HCT116 (cell line): ENCODE results near the gene TELO2. TPM values are rescaled to one million over a fixed set of nuclear protein-coding genes. Genes with fewer than 3 reads are reported as not detected.

ENCODE experiments used
- ATAC-seq: fragments of 200-7000 bp; cut with Tn5 transposase; 2 replicates; pipeline ENCODE4 v1.9.1; 2020; ENCODE audit warnings: mild to moderate bottlenecking, moderate library complexity
- BruUV-seq: library from RNA; stranded (reverse); fragments of 400-500 nt; replicated peaks from 2 replicates; lab custom pipeline; 2021; lab: Mats Ljungman, UMichigan
- CTCF ChIA-PET: fragments of 300-600 bp; sonication (Branson Sonifier 250); formaldehyde crosslinking; loops from one replicate; lab custom pipeline; 2021; ENCODE audit warnings: antibody characterized with exemption; lab: Charles Lee
- POLR2A ChIA-PET: fragments of 300-600, 350-600 bp; sonication (Branson Sonifier 250); formaldehyde crosslinking; loops from one replicate; lab custom pipeline; 2021; ENCODE audit warnings: antibody characterized with exemption; lab: Charles Lee
- RAD21 ChIA-PET, 2 experiments: fragments of 300-600 bp; sonication (Branson Sonifier 250); formaldehyde crosslinking; loops; one replicate each; lab custom pipeline; 2023; ENCODE audit warnings: low total read pairs in 2 of 2; ENCODE audit not compliant: uncharacterized antibody in 2 of 2, unreplicated experiment in 2 of 2, low non-redundant PET in 1 of 2; lab: Charles Lee
- DNase-seq: peaks from one replicate; pipeline ENCODE4 v3.0.0-alpha.2; 2010; ENCODE audit warnings: low read depth, low spot score
- H2AFZ ChIP-seq: fragments of 200-600 bp; shearing (Covaris generic), sonication (generic); 2 replicates; pipeline ENCODE4 v1.6.1; 2017; ENCODE audit warnings: low read depth, mixed run types, mixed read lengths, antibody characterized with exemption, low read length; ENCODE audit not compliant: poor library complexity, severe bottlenecking
- H3K27ac ChIP-seq: 2 replicates; pipeline ENCODE4 v1.5.1; 2012; ENCODE audit warnings: low read depth, low read length
- H3K27me3 ChIP-seq: fragments of 200-600 bp; sonication (generic); 2 replicates; pipeline ENCODE4 v1.6.1; 2016; ENCODE audit warnings: mixed run types, low read length, mixed read lengths; ENCODE audit not compliant: insufficient read depth
- H3K36me3 ChIP-seq, 2 experiments: fragments of 200-500 bp in 1 of 2; fragments of 200-600 bp in 1 of 2; sonication (Bioruptor generic) in 1 of 2; sonication (generic) in 1 of 2; 2 replicates each; pipeline versions ENCODE4 v1.5.1 to v1.6.1; 2014 to 2016; ENCODE audit warnings: low read length in 2 of 2, inconsistent platforms in 1 of 2, mixed read lengths in 1 of 2, mixed run types in 1 of 2; ENCODE audit not compliant: insufficient read depth in 2 of 2, control insufficient read depth in 1 of 2
- H3K4me1 ChIP-seq, 2 experiments: fragments of 200-600 bp in 1 of 2; sonication (generic) in 1 of 2; 2 replicates each; pipeline versions ENCODE4 v1.5.1 to v1.6.1; 2012 to 2017; ENCODE audit warnings: low read length in 2 of 2, inconsistent platforms in 1 of 2, mild to moderate bottlenecking in 1 of 2, mixed read lengths in 1 of 2, mixed run types in 1 of 2, moderate library complexity in 1 of 2; ENCODE audit not compliant: insufficient read depth in 2 of 2, control insufficient read depth in 1 of 2
- H3K4me2 ChIP-seq: fragments of 200-600 bp; sonication (generic); 2 replicates; pipeline ENCODE4 v1.6.1; 2017; ENCODE audit warnings: mixed run types, low read length, mixed read lengths
- H3K4me3 ChIP-seq, 2 experiments: fragments of 200-600 bp in 1 of 2; sonication (generic) in 1 of 2; replicated peaks in 1 of 2; 2 replicates each; pipeline ENCODE4 v1.5.1; 2011 to 2016; ENCODE audit warnings: low read length in 2 of 2, control low read depth in 1 of 2, low read depth in 1 of 2, mild to moderate bottlenecking in 1 of 2, mixed read lengths in 1 of 2, mixed run types in 1 of 2
- H3K79me2 ChIP-seq: fragments of 200-600 bp; sonication (generic); 2 replicates; pipeline ENCODE4 v1.6.1; 2017; ENCODE audit warnings: mild to moderate bottlenecking, mixed run types, low read length, moderate library complexity, mixed read lengths; ENCODE audit not compliant: insufficient read depth
- H3K9ac ChIP-seq: fragments of 200-600 bp; sonication (generic); 2 replicates; pipeline ENCODE4 v1.6.1; 2016; ENCODE audit warnings: low read length, mixed read lengths
- H3K9me2 ChIP-seq: fragments of 200-600 bp; sonication (generic), shearing (Covaris generic); 2 replicates; pipeline ENCODE4 v1.6.1; 2017; ENCODE audit warnings: mixed run types, mild to moderate bottlenecking, moderate library complexity; ENCODE audit not compliant: insufficient read depth
- H3K9me3 ChIP-seq, 2 experiments: fragments of 200-500 bp in 1 of 2; fragments of 200-600 bp in 1 of 2; sonication (Bioruptor generic) in 1 of 2; sonication (generic) in 1 of 2; 2 replicates each; pipeline ENCODE4 v1.6.1; 2014 to 2017; ENCODE audit warnings: low read length in 2 of 2, mixed read lengths in 2 of 2, inconsistent platforms in 1 of 2, low read depth in 1 of 2, mild to moderate bottlenecking in 1 of 2, mixed run types in 1 of 2, moderate library complexity in 1 of 2; ENCODE audit not compliant: control insufficient read depth in 1 of 2, insufficient read depth in 1 of 2
- H4K20me1 ChIP-seq: fragments of 200-600 bp; sonication (generic), shearing (Covaris generic); 2 replicates; pipeline ENCODE4 v1.6.1; 2017; ENCODE audit warnings: mixed run types, mild to moderate bottlenecking, moderate library complexity; ENCODE audit not compliant: insufficient read depth
- FOSL1 ChIP-seq: IDR thresholded peaks from 2 replicates; pipeline ENCODE4 v1.6.1; 2012; ENCODE audit warnings: low read depth
- MAX ChIP-seq: IDR thresholded peaks from 2 replicates; pipeline ENCODE4 v1.6.1; 2012
- RAD21 ChIP-seq: IDR thresholded peaks from 2 replicates; pipeline ENCODE4 v1.6.1; 2012; ENCODE audit warnings: low read depth, mild to moderate bottlenecking
- intact Hi-C: fragments of 100-400 bp; cut with micrococcal nuclease; formaldehyde crosslinking; loops from 2 replicates; pipeline ENCODE4 v1.10.0; 2022
- total RNA-seq: library from RNA; stranded (reverse); gene quantifications from one replicate; pipeline ENCODE4 v1.2.1, GENCODE V29; 2021; ENCODE audit not compliant: unreplicated experiment
- TF ChIP-seq, protein P1 (sequence below), 3 experiments: fragments of 200-600 bp in 1 of 3; sonication (generic) in 1 of 3; IDR thresholded peaks in 2 of 3; conservative IDR thresholded peaks in 1 of 3; 2 replicates each; pipeline ENCODE4 v1.5.1; 2012 to 2017; ENCODE audit warnings: low read depth in 2 of 3, low read length in 2 of 3, antibody characterized with exemption in 1 of 3, borderline replicate concordance in 1 of 3, control low read depth in 1 of 3, mild to moderate bottlenecking in 1 of 3, mixed read lengths in 1 of 3, mixed run types in 1 of 3, moderate library complexity in 1 of 3; ENCODE audit not compliant: insufficient read depth in 1 of 3

Gene TELO2
- total RNA-seq, 1 experiment from 2014 or later: 74.3 TPM

DNA sequence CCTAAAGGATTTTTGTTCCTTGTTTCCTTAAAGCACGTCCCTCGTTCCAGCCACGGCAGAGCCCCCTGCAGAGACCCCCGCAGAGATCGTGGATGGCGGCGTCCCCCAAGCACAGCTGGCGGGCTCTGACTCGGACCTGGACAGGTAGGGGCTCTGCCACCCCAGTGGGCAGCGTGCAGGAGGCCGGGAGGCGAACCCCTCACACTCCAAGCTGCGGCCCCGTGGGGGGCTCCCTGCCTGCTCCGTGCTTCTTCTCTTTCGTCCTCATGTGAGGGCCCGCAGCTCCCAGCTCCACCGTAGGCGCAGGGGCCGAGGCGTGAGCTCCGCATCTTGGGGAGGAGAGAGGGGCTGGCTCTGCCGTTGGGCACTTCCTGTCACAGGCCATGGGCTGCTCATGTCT is 8.5 kb downstream of the TELO2 start:
- no peaks in the 10 kb centered on the region for H3K9me3 ChIP-seq
- H3K4me1 ChIP-seq: no peaks in the 10 kb centered on the region
- H4K20me1 ChIP-seq: no peaks in the 10 kb centered on the region
- intact Hi-C loops: no loop called here
- H3K27ac ChIP-seq: no peak overlapping the region
- H3K9ac ChIP-seq: no peak overlapping the region
- no TSS peak for BruUV-seq
- H3K36me3 ChIP-seq: peaks cover 10 to 39% of the 10 kb centered on the region in 2 experiments; a peak in 3 of 4 replicates
- H2AFZ ChIP-seq: no peak overlapping the region
- no peaks in the 10 kb centered on the region for H3K9me2 ChIP-seq
- no peak overlapping the region for H3K4me3 ChIP-seq
- TF ChIP-seq, protein P1, sequence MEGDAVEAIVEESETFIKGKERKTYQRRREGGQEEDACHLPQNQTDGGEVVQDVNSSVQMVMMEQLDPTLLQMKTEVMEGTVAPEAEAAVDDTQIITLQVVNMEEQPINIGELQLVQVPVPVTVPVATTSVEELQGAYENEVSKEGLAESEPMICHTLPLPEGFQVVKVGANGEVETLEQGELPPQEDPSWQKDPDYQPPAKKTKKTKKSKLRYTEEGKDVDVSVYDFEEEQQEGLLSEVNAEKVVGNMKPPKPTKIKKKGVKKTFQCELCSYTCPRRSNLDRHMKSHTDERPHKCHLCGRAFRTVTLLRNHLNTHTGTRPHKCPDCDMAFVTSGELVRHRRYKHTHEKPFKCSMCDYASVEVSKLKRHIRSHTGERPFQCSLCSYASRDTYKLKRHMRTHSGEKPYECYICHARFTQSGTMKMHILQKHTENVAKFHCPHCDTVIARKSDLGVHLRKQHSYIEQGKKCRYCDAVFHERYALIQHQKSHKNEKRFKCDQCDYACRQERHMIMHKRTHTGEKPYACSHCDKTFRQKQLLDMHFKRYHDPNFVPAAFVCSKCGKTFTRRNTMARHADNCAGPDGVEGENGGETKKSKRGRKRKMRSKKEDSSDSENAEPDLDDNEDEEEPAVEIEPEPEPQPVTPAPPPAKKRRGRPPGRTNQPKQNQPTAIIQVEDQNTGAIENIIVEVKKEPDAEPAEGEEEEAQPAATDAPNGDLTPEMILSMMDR (IDR thresholded peaks at IDR 0.05 in 2 of 3, conservative IDR thresholded peaks at IDR 0.05 in 1 of 3; ENCODE audit: borderline replicate concordance in 1 of 3, insufficient read depth in 1 of 3, low read depth in 2 of 3, low read length in 2 of 3): no peak
- no peak for TF ChIP-seq FOSL1
- TF ChIP-seq RAD21: no peak
- TF ChIP-seq MAX: no peak
- TF ChIP-seq, all 23 proteins: peak for 0
- Histone ChIP-seq H3K79me2 (peaks cover 4% of the 10 kb centered on the region; the same call in 1 of the 2 replicates), H3K4me2 (no peak overlapping the region), H3K27me3 (no peaks in the 10 kb centered on the region)
- ChIA-PET RAD21 (no interaction called here), CTCF (no interaction called here), POLR2A (no interaction called here)
- DNase-seq (no peak), ATAC-seq (no peak)

GRCh38 chr16:1502092-1503004 is 9.2 kb downstream of the TELO2 start:
- no peaks in the 10 kb centered on the region for H3K79me2 ChIP-seq
- ATAC-seq (no peak), DNase-seq (no peak)
- CTCF ChIA-PET: no interaction called here
- H3K4me2 ChIP-seq: no peak overlapping the region
- H3K36me3 ChIP-seq: peaks cover 10 to 33% of the 10 kb centered on the region in 2 experiments; a peak in 3 of 4 replicates
- RAD21 ChIA-PET: no interaction called here
- POLR2A ChIA-PET: no interaction called here
- no TSS peak for BruUV-seq
- H3K4me1 ChIP-seq: no peaks in the 10 kb centered on the region
- intact Hi-C loops: no loop called here
- H3K9me2 ChIP-seq: no peaks in the 10 kb centered on the region
- no peak overlapping the region for H3K4me3 ChIP-seq
- H3K27ac ChIP-seq: no peak overlapping the region
- H3K27me3 ChIP-seq: no peaks in the 10 kb centered on the region
- TF ChIP-seq FOSL1: no peak
- no peak overlapping the region for H2AFZ ChIP-seq
- H4K20me1 ChIP-seq: no peaks in the 10 kb centered on the region
- no peak overlapping the region for H3K9ac ChIP-seq
- H3K9me3 ChIP-seq: no peaks in the 10 kb centered on the region
